GM12891 (cell line): ENCODE measurements around the gene ODAD4.

Source experiments
- POLR2A ChIP-seq: IDR thresholded peaks from 2 replicates; pipeline ENCODE4 v1.6.1; 2011; ENCODE audit warnings: low read depth, low read length, control low read depth
- SPI1 ChIP-seq: IDR thresholded peaks from 2 replicates; pipeline ENCODE4 v1.6.1; 2011; ENCODE audit warnings: low read depth, low read length, control low read depth

DNA sequence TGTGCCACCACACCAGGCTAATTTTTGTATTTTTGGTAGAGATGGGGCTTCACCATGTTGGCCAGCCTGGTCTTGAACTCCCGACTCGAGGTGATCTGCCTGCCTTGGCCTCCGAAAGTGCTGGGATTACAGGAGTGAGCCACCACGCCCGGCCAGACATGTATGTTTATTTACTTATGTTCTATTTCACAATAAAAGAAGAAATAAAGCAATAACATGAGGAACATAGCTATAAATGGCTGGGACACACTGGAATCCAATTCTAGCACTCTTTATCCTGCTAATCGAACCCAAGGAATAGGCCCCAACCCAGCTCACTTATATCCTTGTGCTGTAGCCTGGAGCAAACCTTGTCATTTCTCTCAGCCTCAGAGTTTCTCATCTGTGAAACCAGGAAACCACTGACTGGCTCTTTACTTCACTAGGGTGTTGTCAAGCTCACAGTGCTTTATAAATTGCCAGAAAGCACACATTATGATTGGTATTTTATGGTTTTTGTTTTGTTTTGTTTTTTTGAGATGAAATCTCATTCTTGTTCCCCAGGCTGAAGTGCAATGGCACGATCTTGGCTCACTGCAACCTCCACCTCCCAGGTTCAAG lies 4.3 kb upstream of the ODAD4 start:
- no peak for TF ChIP-seq POLR2A
- no peak for TF ChIP-seq SPI1
